Heart left ventricle (tissue), 13 donors: ENCODE results near the gene NUCB2.

ENCODE experiments used
- CTCF ChIP-seq, 12 donors: fragments of 200-600 bp; sonication (generic) in 4 of 12; IDR thresholded peaks; one replicate each; pipeline versions ENCODE4 v1.5.0 to v1.8.0; 2018 to 2022; ENCODE audit warnings: antibody characterized with exemption in 12 of 12, mild to moderate bottlenecking in 5 of 12
- POLR2A ChIP-seq, 2 donors: fragments of 450-650 bp; IDR thresholded peaks; one replicate each; pipeline ENCODE4 v1.6.1; 2017; ENCODE audit warnings: antibody characterized with exemption in 2 of 2, mild to moderate bottlenecking in 2 of 2, moderate library complexity in 2 of 2
- donor health status: ischemic (EF 13 %, LVEDD 7.1; RV severe dilation, severe dysfunction).
- donor health status: DM: no; HTN: yes; CAD: no.
- donor health status: DM: no; HTN: no; CAD: no.
- donor health status: ischemic (EF 25% LVEDD 6.9; RV normal size, moderate dysfunction).
- donor health status: ischemic (EF 25% LVEDD 5.7; RV mildly dilated, moderate dysfunction).
- donor health status: ischemic (EF 35%, LVEDD 5.7; RV mildly dilated, moderate dysfunction).
- donor health status: nonischemic (EF 11% LVEDD 7.7; RV severe dilation, severe dysfunction).
- donor health status: DM: yes; HTN: yes; CAD: no.
- donor health status: PGD.
- donor health status: ischemic (EF 29% LVEDD 5.4; RV normal size, mild dysfunction).
- donor health status: nonischemic (EF 23%, LVEDD 6.1; RV moderate dilation, normal function).

- TF ChIP-seq CTCF (IDR thresholded peaks at IDR 0.05) (no peak), POLR2A (IDR thresholded peaks at IDR 0.05) (no peak)
These were observed 74.1 kb downstream of the NUCB2 start for GRCh38 chr11:17350455-17351171.
